GM13977 (cell line): ENCODE measurements around the gene UQCRC1.

Experiments
- DNase-seq: peaks from one replicate; pipeline ENCODE4 v3.0.0; 2012; ENCODE audit warnings: low spot score
- CTCF ChIP-seq: IDR thresholded peaks from 2 replicates; pipeline ENCODE4 v1.5.1; 2012; ENCODE audit warnings: mild to moderate bottlenecking, control low read depth; ENCODE audit not compliant: insufficient read depth; ENCODE audit errors: extremely low read depth, missing control alignments
- in situ Hi-C: fragments of 300-500 bp; cut with MboI; formaldehyde crosslinking; loops from one replicate; pipeline ENCODE4 v1.12.0; 2022; ENCODE audit warnings: low sequenced_read_pairs, low pct_unique_long_range_greater_than_20kb, mixed read lengths, inconsistent platforms; ENCODE audit not compliant: unreplicated experiment

The UQCRC1 gene

GRCh38 chr3:48641396-48641795, 31.9 kb upstream of the UQCRC1 start:
- in situ Hi-C loops: no loop called here

DNA sequence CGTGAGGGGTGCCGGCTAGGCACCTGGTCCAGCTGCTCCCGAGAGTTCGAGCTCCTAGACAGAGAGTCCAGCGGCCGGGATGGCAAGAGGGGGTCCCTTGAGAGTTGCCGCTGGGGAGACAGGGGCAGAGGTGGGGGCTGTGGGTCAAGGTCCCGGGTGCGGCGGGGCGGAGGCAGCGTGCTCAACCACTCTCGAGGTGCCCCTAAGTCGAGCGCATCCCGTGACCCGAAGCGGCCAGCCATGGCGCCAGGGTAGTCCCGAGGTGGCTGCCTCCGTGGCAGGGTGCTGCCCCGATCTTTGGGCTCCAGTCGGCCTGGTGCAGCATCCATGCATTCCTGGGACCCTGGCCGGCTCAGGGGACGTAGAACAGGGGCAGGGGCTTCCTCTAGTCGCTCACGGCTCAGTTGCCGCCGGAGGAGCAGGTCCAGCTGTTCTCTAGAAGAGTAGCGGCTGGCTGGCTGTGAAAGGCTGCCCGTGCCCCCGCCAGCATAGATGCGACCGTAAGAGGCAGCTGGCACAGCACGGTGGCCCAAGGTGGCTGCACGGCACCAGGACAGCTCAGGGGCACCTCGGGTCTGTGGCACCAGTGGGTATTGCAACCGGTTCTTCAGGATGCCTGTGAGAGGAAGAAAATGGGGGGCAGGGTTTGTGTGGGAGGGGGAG, 30.6 kb upstream of the UQCRC1 start:
- no peak for TF ChIP-seq CTCF
- in situ Hi-C loops: no loop called here
- no peak for DNase-seq

More at GRCh38 chr3:48641396-48641795, 31.9 kb upstream of the UQCRC1 start:
- no peak for TF ChIP-seq CTCF
- no peak for DNase-seq

DNA sequence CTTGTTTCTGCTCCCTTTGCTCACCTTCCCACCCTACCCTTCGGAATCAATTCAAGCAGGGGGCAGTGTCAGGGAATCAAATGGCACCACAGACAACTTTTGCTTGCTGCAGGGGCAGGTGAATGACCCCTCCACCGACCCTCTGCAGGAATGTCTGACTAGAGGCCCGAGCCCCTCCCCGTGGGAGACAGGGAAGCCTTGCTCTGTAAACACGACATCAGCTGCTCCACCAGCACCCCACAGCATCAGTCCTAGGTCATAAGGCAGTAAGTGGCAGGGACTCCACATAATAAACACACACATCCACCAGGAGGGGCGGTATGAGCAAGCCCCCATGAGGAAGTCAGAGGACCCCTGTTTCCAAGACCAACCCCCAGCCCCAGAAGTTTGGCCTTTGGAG, 27.9 kb upstream of the UQCRC1 start:
- in situ Hi-C loops: no loop called here
- no peak for TF ChIP-seq CTCF
- no peak for DNase-seq

- TF ChIP-seq CTCF: no peak
- DNase-seq: no peak
- in situ Hi-C loops: no loop called here
Measured at GRCh38 chr3:48636149-48636655, 26.8 kb upstream of the UQCRC1 start.

DNA sequence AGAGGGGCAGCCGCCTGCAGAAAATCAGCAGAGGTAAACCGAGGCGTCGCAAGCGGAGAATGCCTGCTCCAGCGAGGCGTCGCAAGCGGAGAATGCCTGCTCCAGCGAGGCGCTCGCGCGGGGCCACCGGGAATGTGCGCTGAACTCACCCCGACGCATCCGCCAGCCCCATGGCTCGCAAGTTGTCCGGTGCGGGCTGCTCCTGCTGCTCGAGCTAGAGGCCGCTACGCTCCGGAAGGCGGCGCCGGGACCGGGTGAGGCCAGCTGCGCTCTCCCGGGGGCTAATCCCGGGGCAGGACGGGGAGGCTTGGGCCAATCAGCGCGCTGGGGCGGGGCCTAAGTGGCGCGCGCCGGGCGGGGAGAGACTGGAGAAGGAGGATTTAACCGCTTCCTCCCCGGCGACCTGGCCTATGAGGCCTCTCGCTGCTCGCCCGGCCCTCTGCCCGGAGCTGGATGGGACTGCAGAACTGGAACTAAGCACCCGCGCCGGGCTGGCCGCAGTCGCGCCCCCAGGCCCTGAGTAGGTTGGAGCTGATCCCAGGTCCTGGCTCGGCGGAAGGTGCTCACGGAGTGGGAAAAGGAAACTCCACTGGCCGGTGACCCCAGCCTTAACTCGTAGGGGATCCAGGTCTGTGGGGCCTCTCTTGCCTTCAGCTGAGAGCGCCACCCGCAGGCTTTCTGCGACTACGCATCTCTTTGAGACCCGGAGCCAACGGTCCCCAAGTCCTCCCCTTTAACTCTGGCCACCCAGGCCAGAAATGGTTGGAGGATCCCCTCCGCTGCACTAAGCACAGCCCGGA, 26.0 kb upstream of the UQCRC1 start, which contains the start of gene SLC26A6:
TSS of gene SLC26A6 (minus strand) at position 240 of the 800 bp plus-strand sequence. CDS start at position 172, 68 bp downstream.
- peak; percentile 69 for TF ChIP-seq CTCF
- peak; percentile 100 for DNase-seq
- in situ Hi-C loops: no loop called here

DNA sequence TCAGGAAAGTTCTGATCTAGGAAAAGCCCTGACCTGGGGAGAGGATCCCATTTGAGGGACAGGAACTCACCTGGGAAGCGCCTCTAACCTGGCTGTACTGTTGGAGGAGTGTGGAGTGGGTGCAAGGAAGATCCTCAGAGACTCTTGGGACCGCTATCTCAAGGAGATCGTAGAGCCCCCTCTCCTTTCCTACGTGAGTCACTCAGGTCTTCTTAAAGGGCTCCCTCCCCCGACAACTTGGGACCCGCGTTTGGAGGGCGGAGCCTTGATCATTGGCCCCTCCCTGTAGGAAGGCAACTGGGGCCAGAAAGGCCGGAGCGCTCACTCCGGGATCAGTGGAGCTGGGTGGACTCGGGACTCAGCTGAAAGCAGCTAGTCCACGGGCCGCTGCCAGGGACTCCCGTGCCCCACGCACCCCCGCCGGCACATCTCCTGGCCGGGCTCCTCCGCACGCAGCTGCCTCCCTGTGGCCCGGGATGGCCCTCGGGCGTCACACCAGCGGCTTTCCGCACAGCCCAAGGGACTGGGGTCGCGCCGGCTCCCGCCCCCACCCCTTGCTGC, 25.3 kb upstream of the UQCRC1 start:
- peak; percentile 80 for DNase-seq
- in situ Hi-C loops: no loop called here
- TF ChIP-seq CTCF: no peak
